Measurements from ENCODE around the gene ASH1L. TPM values are rescaled to one million over a fixed set of nuclear protein-coding genes. Genes with fewer than 3 reads are reported as not detected.
"Not testable (repeated sequence)": the region's sequence is repeated elsewhere in the genome, so short reads cannot be mapped to it uniquely, and the experiment has no call there.

The ASH1L gene
- total RNA-seq, 1 donor from 2014 or later: 34.4 TPM

DNA sequence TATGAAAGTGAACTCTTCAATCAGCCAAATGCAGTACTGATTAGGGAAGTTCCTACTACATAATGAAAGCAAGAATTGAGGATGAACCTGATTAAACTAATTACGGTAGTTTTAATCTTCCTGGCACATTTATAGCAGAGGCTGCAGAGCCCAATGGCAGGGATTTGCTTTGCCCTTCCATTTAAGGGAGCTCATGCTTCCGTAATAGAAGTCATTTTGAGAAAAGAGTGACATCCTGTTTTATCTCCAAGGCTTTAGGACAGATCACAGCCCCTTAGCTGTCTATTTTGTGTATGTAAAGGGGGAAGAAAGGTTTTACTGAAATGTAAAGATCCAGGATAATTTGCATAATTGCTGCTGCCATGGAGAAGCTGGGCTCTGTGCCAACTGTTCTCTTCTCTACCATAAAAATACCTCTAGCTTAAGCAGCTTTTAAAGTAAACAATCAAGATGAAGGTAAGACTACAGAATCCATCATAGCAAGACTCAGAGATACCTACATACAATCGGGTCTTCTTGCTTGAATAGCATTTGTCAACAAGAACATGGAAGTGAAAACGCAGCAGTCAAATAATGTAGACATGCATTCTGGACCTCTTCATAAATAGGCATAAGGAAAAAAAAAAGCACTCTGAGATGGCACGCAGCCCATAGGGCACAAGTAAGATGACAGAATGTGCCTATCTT is 62.5 kb downstream of the ASH1L start:
- DNase-seq (ENCODE audit: low read depth): no peak

DNA sequence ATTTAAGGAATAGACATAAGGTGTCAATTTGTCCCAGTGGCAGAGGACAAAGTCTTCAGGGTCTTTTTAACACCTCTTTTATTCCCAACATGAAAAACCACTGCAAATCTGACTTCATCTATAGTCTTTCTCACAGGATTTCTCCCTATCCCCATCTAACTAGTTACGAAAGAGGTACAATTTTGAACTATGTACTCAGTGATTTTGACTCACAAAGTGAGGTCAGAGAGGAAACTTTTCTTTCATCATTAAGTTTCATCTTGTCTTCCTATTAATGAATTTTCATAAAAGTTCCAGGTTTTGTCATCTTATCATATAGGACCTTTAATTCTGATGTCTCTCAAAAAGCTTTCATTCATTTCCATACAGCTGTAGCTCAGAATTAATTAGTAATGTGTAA is 63.3 kb downstream of the ASH1L start:
- DNase-seq (ENCODE audit: low read depth): no peak

DNA sequence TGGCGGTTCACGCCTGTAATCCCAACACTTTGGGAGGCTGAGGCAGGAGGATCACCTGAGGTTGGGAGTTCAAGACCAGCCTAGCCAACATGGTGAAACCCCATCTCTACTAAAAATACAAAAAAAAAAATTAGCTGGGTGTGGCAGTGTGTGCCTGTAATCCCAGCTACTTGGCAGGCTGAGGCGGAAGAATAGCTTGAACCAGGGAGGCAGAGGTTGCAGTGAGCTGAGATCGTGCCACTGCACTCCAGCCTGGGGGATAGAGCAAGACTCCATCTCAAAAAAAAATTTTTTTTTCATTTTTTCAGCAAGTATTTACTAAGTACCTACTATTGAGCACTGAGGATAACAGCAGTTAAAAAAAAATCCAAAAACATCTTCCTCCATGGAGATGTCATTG is 69.0 kb downstream of the ASH1L start:
- DNase-seq (ENCODE audit: low read depth): not testable (repeated sequence)

DNA sequence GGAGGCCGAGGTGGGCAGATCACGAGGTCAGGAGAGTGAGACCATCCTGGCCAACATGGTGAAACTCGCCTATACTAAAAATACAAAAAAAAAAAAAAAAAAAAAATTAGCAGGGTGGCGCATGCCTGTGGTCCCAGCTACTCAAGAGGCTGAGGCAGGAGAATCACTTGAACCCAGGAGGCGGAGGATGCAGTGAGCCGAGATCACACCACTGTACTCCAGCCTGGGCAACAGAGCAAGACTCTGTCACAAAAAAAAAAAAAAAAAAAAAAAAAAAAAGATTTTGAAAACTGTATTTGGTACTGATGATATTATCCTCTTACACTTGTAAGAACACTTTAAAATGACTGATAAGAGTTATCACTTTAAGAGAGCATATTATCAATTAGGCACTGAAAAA is 74.2 kb downstream of the ASH1L start:
- not testable (repeated sequence) for DNase-seq (ENCODE audit: low read depth)

DNA sequence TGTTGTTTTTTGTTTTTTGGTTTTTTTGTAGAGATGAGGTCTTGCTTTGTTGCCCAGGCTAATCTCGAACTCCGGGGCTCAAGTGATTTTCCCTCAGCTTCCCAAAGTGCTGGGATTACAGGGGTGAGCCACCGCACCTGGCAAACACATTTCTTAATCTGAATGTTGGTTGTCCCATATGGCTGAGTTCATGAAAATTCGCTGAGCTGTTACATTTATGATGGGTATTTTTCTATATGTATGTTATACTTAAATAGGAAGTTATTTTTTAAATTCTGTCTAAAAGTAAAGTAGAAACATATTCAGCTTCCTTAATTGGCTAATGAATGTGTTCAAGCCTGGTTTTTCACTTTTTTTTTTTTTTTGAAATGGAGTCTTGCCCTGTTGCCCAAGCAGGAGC is 75.1 kb downstream of the ASH1L start:
- DNase-seq (ENCODE audit: low read depth): no peak

DNA sequence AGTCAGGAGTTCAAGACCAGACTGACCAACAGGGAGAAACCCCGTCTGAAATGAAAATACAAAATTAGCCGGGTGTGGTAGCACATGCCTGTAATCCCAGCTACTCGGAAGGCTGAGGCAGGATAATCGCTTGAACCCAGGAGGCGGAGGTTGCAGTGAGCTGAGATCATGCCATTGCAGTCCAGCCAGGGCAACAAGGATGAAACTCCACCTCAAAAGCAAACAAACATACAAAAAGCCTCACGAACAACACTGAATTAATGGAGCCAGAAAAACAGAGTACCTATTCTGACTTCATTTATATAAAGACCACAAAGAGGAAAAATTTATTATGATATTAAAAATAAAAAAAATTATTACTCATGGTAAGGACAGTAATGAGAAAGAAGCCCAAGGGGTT is 75.7 kb downstream of the ASH1L start:
- not testable (repeated sequence) for DNase-seq (ENCODE audit: low read depth)

DNA sequence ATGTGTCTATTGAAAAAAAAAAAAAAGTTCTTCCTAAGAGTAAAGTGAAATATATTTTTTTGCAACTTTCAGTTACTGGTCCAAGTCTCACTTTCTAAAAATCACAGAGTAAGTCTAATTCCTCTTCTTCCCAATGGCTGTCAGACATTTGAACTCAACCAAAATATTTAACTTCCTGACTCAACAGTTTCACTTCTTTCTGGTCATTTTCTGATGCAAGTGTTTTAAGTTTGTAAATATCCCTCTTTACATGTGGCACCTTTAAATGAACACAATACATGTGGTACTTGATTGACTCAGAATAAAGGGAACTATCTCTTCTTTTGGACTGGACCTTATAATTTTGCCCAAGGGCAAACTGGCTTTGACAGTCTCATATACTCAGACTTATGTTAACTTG is 76.7 kb downstream of the ASH1L start:
- no peak for DNase-seq (ENCODE audit: low read depth)

DNA sequence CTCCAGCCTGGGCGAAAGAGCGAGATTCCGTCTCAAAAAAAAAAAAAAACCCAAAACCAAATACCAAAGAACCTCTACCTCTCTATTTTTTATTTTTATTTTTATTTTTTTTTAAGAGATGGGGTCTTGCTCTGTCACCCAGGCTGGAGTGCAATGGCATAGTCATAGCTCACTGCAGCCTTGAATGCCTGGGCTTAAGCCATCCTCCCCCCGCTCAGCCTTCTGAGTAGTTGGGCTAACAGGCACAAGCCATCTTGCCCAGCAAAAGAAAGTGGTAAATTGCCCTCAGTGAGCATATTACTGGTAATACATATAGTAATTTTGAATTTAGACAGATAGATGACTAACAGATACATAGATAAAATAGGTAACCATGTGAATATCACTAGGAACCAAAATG is 77.4 kb downstream of the ASH1L start:
- DNase-seq (ENCODE audit: low read depth): no peak

DNA sequence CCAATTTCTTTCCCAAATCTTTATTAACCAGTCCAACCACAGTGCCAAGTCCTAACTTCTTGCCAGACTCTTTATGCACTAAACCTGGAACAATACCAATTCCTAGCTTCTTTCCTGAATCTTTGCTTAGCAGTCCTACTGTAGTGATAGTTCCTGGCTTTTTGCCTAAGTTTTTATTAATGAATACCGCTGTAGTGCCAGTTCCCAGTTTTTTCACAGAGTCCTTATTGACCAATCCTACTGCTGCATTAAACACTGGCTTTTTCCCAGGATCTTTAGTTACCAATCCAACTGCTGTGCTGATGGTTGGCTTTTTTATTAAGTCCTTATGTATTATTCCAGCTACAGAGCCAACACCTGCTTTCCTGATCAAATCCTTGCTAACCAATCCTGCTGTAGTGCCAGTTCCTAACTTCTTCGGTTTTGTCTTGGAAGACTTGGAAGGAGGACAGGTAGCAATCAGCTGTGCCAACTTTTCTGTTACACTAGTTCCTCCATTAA is 80.8 kb downstream of the ASH1L start:
- DNase-seq (ENCODE audit: low read depth): no peak

DNA sequence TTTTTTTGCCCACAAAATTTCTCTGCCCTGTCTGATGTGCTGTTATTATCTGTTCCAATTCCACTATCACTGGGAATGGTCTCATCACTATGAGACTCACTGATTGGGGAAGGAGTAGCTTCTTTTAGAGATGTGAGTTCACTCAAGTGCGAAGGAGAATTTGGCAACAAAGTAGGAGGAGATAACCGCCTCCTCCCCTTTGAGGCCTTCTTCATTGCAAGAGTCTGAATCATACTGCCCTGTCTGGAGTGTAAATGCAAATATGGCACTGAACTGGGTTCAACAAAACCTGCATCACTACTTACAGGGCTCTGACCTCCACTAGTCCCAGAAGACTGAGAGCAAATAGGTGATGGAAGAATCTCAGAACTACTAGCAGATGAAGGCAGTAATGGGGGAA is 83.4 kb downstream of the ASH1L start:
- DNase-seq (ENCODE audit: low read depth): peak; percentile 22

DNA sequence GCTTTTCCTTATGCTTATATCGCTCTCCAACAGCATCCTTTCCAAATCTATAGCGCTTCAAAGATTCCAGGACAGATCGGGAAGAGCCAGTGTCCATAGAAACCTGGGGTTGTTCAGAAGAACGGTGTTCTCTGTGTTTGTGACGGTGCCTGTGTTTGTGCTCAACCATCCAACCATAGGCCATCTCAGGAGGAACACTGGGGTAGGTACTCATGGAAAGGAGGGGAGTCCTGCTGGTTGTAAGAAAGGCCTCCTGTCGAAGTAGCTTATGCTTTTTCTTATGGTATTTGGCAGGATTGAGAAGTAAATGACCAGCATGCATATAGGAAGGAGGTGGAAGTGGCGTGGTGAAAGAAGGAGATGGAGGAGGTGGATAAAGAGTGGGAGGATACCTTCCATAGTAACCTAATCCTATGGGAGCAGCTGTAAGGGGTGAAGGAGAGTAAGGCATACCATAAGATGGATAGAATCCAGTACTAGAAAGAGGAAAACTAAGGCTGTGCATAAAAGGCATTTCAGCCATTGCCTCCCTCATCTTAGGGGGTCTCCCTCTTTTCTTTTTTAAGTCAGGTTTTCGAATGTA is 84.2 kb downstream of the ASH1L start:
- DNase-seq (ENCODE audit: low read depth): no peak

DNA sequence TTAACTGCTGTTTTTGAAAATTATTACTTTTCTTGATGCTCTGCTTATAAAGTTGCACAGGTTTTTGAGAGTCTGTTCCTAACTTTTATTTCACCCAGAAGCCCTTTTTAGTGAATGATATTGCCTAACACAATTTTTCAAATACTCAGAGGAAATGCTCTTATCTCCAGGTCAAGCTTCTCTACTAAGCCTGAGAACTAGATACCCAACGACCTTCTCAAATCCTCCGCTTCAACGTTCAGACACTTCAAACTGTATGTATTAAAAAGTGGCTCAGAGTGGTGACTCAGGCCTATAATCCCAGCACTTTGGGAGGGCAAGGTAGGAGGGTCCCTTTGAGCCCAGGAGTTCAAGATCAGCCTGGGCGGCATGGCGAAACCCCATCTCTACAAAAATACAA is 88.5 kb downstream of the ASH1L start:
- no peak for DNase-seq (ENCODE audit: low read depth)

DNA sequence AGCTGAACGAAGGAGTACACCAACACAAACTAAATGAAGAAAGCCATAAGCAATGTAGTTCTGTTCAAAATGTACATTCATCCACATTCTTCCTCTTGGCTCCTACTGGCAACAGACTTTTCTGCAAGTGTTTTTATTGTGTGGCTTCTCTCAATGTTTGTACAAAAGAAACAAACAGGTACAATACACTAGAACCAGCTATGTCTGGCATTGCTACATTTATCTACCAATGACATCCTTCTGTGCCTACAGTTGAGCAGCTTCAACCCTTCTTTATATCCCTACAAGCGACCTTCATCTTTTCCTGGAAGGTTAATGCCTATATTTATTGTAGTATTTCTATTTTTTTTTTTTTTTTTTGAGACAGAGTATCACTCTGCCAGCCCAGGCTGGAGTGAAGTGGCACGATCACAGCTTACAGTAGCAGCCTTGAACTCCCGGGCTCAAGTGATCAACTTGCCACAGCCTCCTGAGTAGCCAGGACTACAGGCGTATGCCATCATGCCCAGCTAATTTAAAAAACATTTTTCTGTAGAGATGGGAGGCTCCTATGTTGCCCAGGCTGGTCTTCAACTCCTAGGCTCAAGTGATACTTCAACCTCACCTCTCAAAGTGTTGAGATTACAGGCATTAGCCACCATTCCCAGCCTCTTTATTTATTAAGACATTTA is 89.3 kb downstream of the ASH1L start:
- no peak for DNase-seq (ENCODE audit: low read depth)

DNA sequence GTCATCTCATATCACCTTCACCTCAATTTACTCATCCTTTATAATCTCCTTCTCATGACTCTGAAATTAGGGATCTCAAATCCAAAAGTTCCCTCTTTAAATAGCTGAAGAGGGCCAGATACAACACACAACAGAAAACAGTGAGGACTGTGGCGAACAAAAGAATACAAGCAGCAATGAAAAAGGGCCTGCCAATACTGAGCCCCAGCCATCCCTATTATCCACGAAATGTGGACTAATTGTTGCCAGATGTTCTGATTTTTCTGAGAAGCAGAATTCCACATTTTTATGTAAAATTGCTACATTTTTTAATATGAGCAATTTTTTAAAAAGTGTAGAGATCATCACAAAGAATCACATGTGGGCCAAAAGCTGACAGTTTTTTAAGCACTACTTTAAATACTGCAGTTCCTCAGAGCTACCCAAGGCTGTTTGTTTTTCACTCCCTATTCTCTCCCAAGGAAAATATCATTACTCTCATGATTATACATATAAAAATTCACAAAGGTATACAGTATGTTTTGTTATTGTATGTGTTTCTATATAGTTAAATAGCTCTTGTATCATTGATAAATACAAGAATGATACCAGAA is 90.0 kb downstream of the ASH1L start:
- no peak for DNase-seq (ENCODE audit: low read depth)

DNA sequence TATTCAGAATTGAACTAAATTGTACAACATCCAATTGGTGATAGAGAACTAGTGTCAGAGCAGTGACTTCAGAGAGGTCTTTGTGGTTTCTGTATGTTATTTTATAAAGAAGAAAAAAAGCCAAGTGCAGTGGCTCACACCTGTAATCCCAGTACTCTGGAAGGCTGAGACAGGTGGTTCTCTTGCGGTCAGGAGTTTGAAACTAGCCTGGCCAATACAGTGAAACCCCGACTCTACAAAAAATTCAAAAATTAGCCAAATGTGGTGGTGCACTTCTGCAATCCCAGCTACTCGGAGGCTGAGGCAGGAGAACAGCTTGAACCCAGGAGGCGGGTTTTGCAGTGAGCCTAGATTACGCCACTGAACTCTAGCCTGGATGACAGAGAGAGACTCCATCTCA is 90.7 kb downstream of the ASH1L start:
- DNase-seq (ENCODE audit: low read depth): no peak

DNA sequence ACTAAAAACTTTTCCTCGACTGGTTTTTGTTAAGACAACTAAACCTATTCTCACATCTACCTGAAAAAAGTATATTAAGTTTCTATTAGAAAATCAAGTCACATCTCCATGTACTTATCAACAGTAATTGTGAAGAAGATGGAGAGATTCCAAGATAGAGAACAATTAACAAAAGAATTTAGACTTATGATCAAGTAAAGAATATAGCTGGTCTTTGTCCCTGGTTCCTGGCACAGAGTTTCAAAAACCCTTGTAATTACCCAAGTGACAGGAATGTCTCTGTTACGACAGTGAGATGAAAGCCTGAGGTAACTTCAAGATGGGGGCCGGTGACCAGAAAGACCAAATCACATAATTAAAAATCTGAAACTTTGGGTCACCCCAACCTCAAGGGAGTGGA is 91.6 kb downstream of the ASH1L start:
- no peak for DNase-seq (ENCODE audit: low read depth)

DNA sequence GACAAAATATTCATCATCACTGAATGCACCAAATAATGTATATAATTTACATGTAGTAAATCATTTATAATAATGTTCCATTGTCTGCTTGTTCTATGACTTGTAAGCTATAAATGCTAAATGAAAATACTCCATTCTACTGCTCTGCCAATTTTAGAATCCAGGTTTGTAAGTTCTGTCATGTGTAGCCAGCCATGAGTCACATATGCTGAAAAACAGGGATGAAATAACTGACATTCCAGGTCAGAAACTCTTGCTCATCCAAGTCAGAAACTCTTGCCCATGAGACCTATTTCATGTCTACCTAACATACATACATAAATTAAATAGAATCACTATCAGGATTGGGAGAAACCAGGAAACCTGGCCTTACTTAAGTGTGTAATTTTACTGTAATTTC is 95.6 kb downstream of the ASH1L start:
- peak; percentile 41 for DNase-seq (ENCODE audit: low read depth)

DNA sequence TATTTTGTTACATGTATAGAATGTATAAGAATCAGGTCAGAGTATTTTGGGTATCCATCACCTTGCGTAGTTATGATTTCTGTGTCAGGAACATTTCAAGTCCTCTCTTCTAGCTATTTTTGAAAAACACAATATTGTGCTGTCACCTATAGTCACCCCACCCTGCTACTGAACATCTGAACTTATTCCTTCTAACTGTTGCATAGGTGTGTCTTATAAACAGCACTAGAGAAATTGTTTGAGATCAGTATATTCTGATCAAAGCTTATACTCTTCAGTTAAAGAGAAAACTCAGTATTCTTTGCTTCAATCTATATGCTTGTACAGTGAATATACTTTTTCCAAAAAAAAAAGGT is 96.0 kb downstream of the ASH1L start:
- no peak for DNase-seq (ENCODE audit: low read depth)

DNA sequence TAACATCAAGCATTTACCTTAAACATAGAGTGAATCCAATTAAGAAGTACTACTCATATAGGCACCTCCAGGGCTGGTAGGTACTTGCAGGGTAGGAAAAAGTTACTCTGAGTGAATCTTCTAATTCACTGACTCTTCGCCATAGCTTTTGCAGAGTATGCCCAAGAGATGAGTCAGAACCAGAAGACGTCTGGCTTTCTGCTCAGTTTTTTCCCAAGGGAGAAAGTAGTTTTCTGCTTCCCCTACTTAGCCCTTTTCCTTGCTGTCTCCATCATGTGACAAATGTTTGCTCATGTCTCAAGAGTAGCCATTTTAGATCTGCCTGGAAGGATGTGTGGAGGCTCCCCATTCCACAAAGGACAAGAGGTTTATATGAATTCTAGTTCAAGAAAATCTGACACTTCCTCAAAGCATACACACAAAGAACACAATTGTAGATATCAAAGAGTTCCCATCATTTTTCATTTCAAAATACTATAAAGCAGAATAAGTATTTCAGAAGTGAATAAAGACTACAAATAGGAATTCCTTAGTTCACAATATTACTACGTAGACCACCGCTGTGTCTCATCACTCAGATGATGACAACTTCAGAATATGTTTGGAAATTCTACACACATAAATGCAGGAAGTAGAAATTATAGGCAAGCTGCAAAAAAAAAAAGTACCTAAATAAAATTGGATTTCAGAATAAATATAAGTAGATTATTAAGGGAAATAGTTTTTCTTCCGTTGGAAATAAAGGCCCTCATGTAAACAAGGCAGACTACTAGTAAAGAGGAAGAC is 98.5 kb downstream of the ASH1L start:
- DNase-seq (ENCODE audit: low read depth): peak; percentile 56

DNA sequence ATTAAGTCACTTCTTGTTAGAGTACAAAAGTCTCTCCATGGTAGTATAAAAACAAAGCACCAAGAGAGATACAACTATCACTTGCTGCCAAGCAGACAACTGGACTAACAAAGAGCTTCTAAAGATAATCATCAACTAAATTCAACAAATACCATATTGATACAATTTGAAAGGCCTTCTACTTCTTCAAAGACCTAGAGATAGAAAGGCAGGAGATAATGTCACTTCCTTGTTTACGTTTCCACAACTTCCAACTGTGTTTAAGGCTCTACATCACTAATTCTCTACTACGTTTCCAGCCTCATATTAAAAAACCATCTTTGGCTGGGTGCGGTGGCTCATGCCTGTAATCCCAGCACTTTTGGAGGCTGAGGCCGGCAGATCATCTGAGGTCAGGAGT is 104.5 kb downstream of the ASH1L start:
- DNase-seq (ENCODE audit: low read depth): no peak

DNA sequence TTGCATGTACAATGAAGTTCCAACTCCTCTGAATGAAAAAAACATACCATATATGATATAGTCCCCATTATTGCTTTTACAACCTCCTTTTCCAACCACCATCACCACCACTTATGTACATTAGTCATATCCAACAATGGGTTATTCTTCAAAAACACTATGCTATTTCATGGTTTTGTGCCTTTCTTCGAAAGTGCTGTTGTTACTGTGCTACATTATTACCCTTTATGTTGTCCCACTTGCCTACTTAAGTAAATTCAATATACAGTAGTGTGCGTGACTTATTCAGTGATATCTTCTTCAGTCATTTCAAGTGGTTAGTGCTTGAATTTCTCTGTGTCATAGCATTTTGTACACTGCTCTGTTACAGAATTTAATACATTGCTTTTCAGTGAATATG is 105.3 kb downstream of the ASH1L start:
- no peak for DNase-seq (ENCODE audit: low read depth)
